Immature natural killer cell (primary cell): ENCODE results near the gene SCMH1. TPM values are rescaled to one million over a fixed set of nuclear protein-coding genes. Genes with fewer than 3 reads are reported as not detected.
"Not testable (repeated sequence)": the region's sequence is repeated elsewhere in the genome, so short reads cannot be mapped to it uniquely, and the experiment has no call there.

Experiments used
- DNase-seq, 3 donors: peaks; one replicate each; pipeline ENCODE4 v3.0.0; 2022; ENCODE audit warnings: mixed read lengths in 1 of 3
- H3K27ac Mint-ChIP-seq, 6 donors: one replicate each; pipeline ENCODE4 v1.8.0; 2020; ENCODE audit warnings: mixed read lengths in 6 of 6, mild to moderate bottlenecking in 5 of 6, inconsistent platforms in 4 of 6, moderate library complexity in 3 of 6
- H3K27me3 Mint-ChIP-seq, 3 donors: one replicate each; pipeline ENCODE4 v1.8.0; 2020 to 2021; ENCODE audit warnings: low read depth in 3 of 3, mild to moderate bottlenecking in 3 of 3, mixed read lengths in 3 of 3, moderate library complexity in 3 of 3, inconsistent platforms in 1 of 3
- H3K36me3 Mint-ChIP-seq, 3 donors: one replicate each; pipeline ENCODE4 v1.8.0; 2020; ENCODE audit warnings: mixed read lengths in 3 of 3, inconsistent platforms in 2 of 3, mild to moderate bottlenecking in 2 of 3
- H3K4me1 Mint-ChIP-seq, 2 donors: one replicate each; pipeline ENCODE4 v1.8.0; 2020; ENCODE audit warnings: inconsistent platforms in 2 of 2, mild to moderate bottlenecking in 2 of 2, mixed read lengths in 2 of 2, moderate library complexity in 1 of 2
- H3K4me3 Mint-ChIP-seq, 5 donors: one replicate each; pipeline ENCODE4 v1.8.0; 2020; ENCODE audit warnings: mild to moderate bottlenecking in 5 of 5, mixed read lengths in 5 of 5, inconsistent platforms in 3 of 5, moderate library complexity in 3 of 5
- H3K9me3 Mint-ChIP-seq, 6 donors: one replicate each; pipeline ENCODE4 v1.8.0; 2020; ENCODE audit warnings: mild to moderate bottlenecking in 6 of 6, mixed read lengths in 6 of 6, inconsistent platforms in 4 of 6, moderate library complexity in 3 of 6
- polyA plus RNA-seq, 3 donors: library from polyadenylated mRNA; unstranded; fragments of 300-500 nt; fragmentation: Illumina TruSeq; gene quantifications; one replicate each; pipeline ENCODE4 v1.2.3, GENCODE V29; 2021

The SCMH1 gene
- polyA plus RNA-seq, 3 donors from 2014 or later, result 1.3 to 4.8 (median 4.6) TPM

GRCh38 chr1:41152622-41153044 is 89.5 kb downstream of the SCMH1 start:
- Mint-ChIP-seq H3K9me3 (no peaks in the 10 kb centered on the region), H3K27me3 (no peaks in the 10 kb centered on the region), H3K4me3 (no peak overlapping the region), H3K4me1 (no peaks in the 10 kb centered on the region), H3K27ac (no peak overlapping the region), H3K36me3 (peaks cover 10 to 15% (median 12%) of the 10 kb centered on the region in 3 donors)
- no peak for DNase-seq

GRCh38 chr1:41151846-41152245 is 90.3 kb downstream of the SCMH1 start:
- no peak overlapping the region for H3K27ac Mint-ChIP-seq
- H3K4me1 Mint-ChIP-seq, result no peaks in the 10 kb centered on the region
- H3K4me3 Mint-ChIP-seq, result no peak overlapping the region
- H3K9me3 Mint-ChIP-seq, result no peaks in the 10 kb centered on the region
- H3K36me3 Mint-ChIP-seq, result peaks cover 10 to 15% (median 12%) of the 10 kb centered on the region in 3 donors
- H3K27me3 Mint-ChIP-seq, result no peaks in the 10 kb centered on the region
- DNase-seq, result no peak

GRCh38 chr1:41149570-41149969 is 92.5 kb downstream of the SCMH1 start:
- no peaks in the 10 kb centered on the region for H3K27me3 Mint-ChIP-seq
- no peak overlapping the region for H3K27ac Mint-ChIP-seq
- no peak for DNase-seq
- H3K9me3 Mint-ChIP-seq, result no peaks in the 10 kb centered on the region
- H3K36me3 Mint-ChIP-seq, result peaks cover 10 to 15% (median 15%) of the 10 kb centered on the region in 3 donors
- H3K4me3 Mint-ChIP-seq, result no peak overlapping the region
- no peaks in the 10 kb centered on the region for H3K4me1 Mint-ChIP-seq

- no peaks in the 10 kb centered on the region for H3K4me1 Mint-ChIP-seq
- no peak for DNase-seq
- peaks cover 9 to 24% (median 18%) of the 10 kb centered on the region in 3 donors for H3K36me3 Mint-ChIP-seq
- H3K9me3 Mint-ChIP-seq, result no peaks in the 10 kb centered on the region
- H3K4me3 Mint-ChIP-seq, result no peak overlapping the region
- H3K27ac Mint-ChIP-seq, result no peak overlapping the region
- H3K27me3 Mint-ChIP-seq, result no peaks in the 10 kb centered on the region
Measured at GRCh38 chr1:41144285-41144684, 97.8 kb downstream of the SCMH1 start.

GRCh38 chr1:41138549-41138948 is 103.6 kb downstream of the SCMH1 start:
- H3K27me3 Mint-ChIP-seq, result no peaks in the 10 kb centered on the region
- H3K4me3 Mint-ChIP-seq, result no peak overlapping the region
- H3K4me1 Mint-ChIP-seq, result no peaks in the 10 kb centered on the region
- H3K9me3 Mint-ChIP-seq, result no peaks in the 10 kb centered on the region
- H3K27ac Mint-ChIP-seq, result no peak overlapping the region
- no peak for DNase-seq
- peaks cover 18 to 28% (median 22%) of the 10 kb centered on the region in 3 donors for H3K36me3 Mint-ChIP-seq

GRCh38 chr1:41135196-41135947 is 106.7 kb downstream of the SCMH1 start:
- Mint-ChIP-seq H3K27ac (no peak overlapping the region), H3K27me3 (no peaks in the 10 kb centered on the region), H3K36me3 (peaks cover 10 to 30% (median 24%) of the 10 kb centered on the region in 3 donors), H3K4me3 (no peak overlapping the region), H3K9me3 (peaks cover 0 to 2% (median 0%) of the 10 kb centered on the region in 6 donors), H3K4me1 (no peaks in the 10 kb centered on the region)
- no peak for DNase-seq

GRCh38 chr1:41134325-41134724 is 107.8 kb downstream of the SCMH1 start:
- not testable (repeated sequence) for H3K4me3 Mint-ChIP-seq
- H3K36me3 Mint-ChIP-seq, result peaks cover 10 to 28% (median 23%) of the 10 kb centered on the region in 3 donors

GRCh38 chr1:41122851-41123518 is 119.1 kb downstream of the SCMH1 start:
- DNase-seq, result no peak
- Mint-ChIP-seq H3K4me3 (no peak overlapping the region), H3K27ac (no peak overlapping the region), H3K9me3 (no peaks in the 10 kb centered on the region), H3K4me1 (no peaks in the 10 kb centered on the region), H3K27me3 (no peaks in the 10 kb centered on the region), H3K36me3 (peaks cover 0 to 5% (median under 1%) of the 10 kb centered on the region in 3 donors)

More at GRCh38 chr1:41134325-41134724, 107.8 kb downstream of the SCMH1 start:
- H3K9me3 Mint-ChIP-seq, H3K27me3 Mint-ChIP-seq, H3K27ac Mint-ChIP-seq, DNase-seq, H3K4me1 Mint-ChIP-seq: not testable (repeated sequence)

- Mint-ChIP-seq H3K27ac (no peak overlapping the region), H3K27me3 (no peaks in the 10 kb centered on the region), H3K36me3 (peaks cover 4 to 10% (median 4%) of the 10 kb centered on the region in 3 donors), H3K4me1 (no peaks in the 10 kb centered on the region), H3K9me3 (no peaks in the 10 kb centered on the region), H3K4me3 (no peak overlapping the region)
- DNase-seq, result no peak
Measured at GRCh38 chr1:41122148-41122547, 120.0 kb downstream of the SCMH1 start.

- H3K4me3 Mint-ChIP-seq, result no peak overlapping the region
- H3K36me3 Mint-ChIP-seq, result peaks cover 4 to 14% (median 10%) of the 10 kb centered on the region in 3 donors
- H3K27ac Mint-ChIP-seq, result no peak overlapping the region
- no peak for DNase-seq
- H3K4me1 Mint-ChIP-seq, result no peaks in the 10 kb centered on the region
- no peaks in the 10 kb centered on the region for H3K27me3 Mint-ChIP-seq
- no peaks in the 10 kb centered on the region for H3K9me3 Mint-ChIP-seq
Measured at GRCh38 chr1:41118645-41119044, 123.5 kb downstream of the SCMH1 start.

GRCh38 chr1:41117241-41117640 is 124.9 kb downstream of the SCMH1 start:
- not testable (repeated sequence) for H3K9me3 Mint-ChIP-seq, DNase-seq, H3K27me3 Mint-ChIP-seq, H3K4me3 Mint-ChIP-seq, H3K27ac Mint-ChIP-seq, H3K4me1 Mint-ChIP-seq
- peaks cover 4 to 14% (median 10%) of the 10 kb centered on the region in 3 donors for H3K36me3 Mint-ChIP-seq

GRCh38 chr1:41110736-41111135 is 131.4 kb downstream of the SCMH1 start:
- Mint-ChIP-seq H3K4me3 (no peak overlapping the region), H3K4me1 (no peaks in the 10 kb centered on the region), H3K9me3 (no peaks in the 10 kb centered on the region), H3K27ac (no peak overlapping the region), H3K27me3 (no peaks in the 10 kb centered on the region), H3K36me3 (peaks cover 5 to 8% (median 6%) of the 10 kb centered on the region in 3 donors)
- no peak for DNase-seq

GRCh38 chr1:41110286-41110685 is 131.8 kb downstream of the SCMH1 start:
- H3K4me3 Mint-ChIP-seq, result no peak overlapping the region
- H3K27me3 Mint-ChIP-seq, result no peaks in the 10 kb centered on the region
- no peaks in the 10 kb centered on the region for H3K9me3 Mint-ChIP-seq
- no peak for DNase-seq
- H3K4me1 Mint-ChIP-seq, result no peaks in the 10 kb centered on the region
- H3K36me3 Mint-ChIP-seq, result peaks cover 4 to 8% (median 8%) of the 10 kb centered on the region in 3 donors
- no peak overlapping the region for H3K27ac Mint-ChIP-seq
